ENCODE data around the gene USF2.

USF2 gene

DNA sequence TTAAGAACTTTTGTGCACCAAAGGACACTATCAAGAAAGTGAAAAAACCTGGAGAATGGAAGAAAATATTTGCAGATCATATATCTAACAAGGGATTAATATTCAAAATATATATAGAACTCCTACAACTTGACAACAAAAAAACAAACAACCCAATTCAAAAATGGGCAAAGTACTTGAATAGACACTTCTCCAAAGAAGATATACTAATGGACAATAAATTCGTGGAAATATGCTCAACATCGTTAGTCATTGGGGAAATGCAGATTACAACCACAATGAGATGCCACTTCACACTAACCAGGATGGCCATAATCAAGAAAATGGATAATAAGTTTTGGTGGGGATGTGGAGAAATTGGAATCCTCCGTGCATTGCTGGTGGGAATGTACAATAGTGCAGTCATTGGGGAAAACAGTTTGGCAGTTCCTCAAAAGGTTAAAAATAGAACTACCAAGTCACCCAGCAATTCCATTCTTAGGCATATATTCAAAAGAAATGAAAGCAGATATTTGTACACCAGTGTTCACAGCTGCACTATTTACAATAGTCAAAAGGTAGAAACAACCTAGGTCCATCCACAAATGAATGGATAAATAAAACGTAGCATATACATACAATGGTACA lies 22.2 kb upstream of the USF2 start:
- DNase-seq: no peak

- peak; percentile 53 to 72 for DNase-seq
These were observed 21.0 kb upstream of the USF2 start for GRCh38 chr19:35247526-35248309.

GRCh38 chr19:35248310-35249145 lies 20.2 kb upstream of the USF2 start, which contains the start of gene LSR:
Gene LSR, plus strand, starts transcription at chr19:35249002. Its CDS starts 21 bp downstream, at chr19:35249023.
- peak; percentile 63 to 79 for DNase-seq

GRCh38 chr19:35249146-35249847 lies 19.5 kb upstream of the USF2 start:
- DNase-seq: no peak

- DNase-seq: no peak
These were observed 18.7 kb upstream of the USF2 start for GRCh38 chr19:35249848-35250711.

GRCh38 chr19:35251456-35251855 lies 17.3 kb upstream of the USF2 start:
- DNase-seq: no peak

GRCh38 chr19:35253316-35254286 lies 15.2 kb upstream of the USF2 start:
- DNase-seq: no peak

GRCh38 chr19:35254341-35255297 lies 14.1 kb upstream of the USF2 start:
- no peak for DNase-seq

DNA sequence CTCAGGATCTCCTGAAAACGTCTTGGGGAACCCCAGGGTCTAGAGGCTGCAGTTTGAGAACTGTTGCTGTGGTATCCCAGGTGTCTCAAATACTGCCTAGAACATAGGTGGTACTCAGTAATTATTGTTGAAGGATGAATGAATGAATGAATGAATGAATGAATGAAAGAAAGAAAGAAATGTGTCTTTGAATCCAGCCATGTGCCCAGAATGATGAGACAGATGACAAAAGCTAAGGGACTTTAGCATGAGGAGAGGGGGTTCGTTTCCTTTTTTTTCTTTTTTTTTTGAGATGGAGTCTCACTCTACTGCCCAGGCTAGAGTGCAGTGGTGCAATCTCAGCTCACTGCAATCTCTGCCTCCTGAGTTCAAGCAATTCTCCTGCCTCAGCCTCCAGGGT lies 12.2 kb upstream of the USF2 start:
- no peak for DNase-seq

- no peak for DNase-seq
These were observed 11.7 kb upstream of the USF2 start for GRCh38 chr19:35257113-35257461.

DNA sequence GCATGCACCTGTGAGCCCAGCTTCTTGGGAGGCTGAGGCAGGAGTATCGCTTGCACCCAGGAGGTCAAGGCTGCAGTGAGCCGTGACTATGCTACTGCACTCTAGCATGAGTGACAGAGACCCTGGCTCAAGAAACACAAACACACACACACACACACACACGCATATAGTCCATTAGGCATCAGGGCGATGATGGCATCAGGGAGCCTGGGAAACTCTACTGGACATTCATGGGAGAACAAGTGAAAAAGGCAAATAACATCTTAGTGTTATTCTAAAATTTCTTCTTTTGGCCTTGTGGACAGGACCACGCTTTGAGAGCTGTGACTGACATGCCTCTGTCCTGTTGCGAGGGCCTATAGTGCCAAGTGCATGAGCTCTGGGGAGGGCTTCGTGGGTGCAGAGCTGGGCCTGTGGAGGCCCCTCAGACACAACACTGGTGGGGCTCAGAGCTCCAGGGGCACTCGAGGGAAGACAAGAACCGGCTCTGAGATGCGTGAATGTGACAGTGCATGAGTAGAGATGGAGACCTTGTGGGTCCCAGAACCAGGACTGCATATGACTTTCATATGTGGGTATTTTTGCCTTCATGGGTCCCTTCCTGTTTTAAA lies 8.0 kb upstream of the USF2 start:
- no peak for DNase-seq

- no peak for DNase-seq
These were observed 7.2 kb upstream of the USF2 start for GRCh38 chr19:35261356-35262100.

DNA sequence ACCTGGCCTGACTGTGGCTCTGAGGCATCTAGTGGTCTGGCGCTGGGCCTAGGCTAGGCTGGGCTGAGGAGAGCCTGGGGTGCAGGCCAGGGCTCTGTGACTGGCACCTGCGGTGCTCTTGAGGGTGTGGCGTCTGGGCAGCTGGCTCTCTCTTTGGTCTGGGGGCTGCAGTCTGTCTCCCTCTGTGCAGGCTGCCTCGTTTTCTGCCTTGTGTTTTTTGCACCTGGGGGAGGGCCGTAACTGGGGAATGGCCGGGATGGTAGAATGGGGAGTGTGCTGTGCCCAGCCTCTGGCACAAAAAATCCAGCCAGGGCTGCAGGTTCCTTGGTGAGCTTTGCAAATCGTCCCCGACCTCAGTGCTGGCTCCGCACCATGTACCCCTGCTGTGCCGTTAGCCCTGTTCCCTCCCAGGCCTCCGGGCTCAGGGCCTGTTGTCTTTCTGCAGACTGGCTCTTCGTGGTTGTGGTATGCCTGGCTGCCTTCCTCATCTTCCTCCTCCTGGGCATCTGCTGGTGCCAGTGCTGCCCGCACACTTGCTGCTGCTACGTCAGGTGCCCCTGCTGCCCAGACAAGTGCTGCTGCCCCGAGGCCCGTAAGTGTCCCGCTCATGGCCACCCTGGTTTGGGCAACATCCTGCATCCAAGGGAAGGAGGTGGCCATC lies 6.5 kb upstream of the USF2 start:
- no peak for DNase-seq

DNA sequence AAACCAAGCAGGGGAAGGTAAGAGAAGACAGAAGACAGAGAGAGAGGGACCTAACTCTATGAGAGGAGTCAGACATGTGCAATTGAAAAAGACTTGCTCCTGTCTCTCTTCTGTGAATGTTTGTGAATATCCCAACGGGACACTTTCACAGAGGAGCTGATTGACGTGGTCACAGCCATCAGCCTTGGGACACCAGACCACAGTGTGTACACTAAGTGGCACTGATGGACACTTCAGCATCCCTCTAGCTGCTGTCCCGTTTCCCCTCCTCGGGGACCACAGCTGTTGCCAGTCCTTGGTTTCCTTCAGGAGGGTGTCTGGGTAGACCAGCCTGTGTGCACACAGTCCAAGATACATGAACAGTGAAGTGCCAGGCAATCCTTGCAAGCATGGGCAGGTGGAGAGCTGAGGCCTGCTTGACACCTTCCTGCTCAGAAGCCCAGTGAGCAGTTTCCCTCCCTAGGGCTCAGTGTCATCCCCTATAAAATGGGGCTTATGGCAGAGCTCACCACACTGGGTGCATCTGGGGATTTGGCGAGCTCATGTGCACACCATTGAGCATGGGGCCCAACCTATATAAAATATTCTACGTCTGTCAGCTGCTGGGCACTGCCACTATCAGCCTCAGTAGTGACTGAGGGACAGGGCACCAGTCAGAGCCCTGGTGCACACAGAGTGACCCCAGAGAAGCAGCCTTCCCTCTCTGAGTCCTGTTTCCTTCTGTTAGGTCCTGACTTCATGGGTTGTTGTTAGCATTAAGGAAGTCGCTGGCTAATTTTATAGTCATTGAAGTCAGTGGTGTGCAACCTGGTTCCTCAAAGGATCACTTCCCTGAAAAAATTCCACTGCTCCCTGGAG lies 4.3 kb upstream of the USF2 start:
- DNase-seq: no peak

DNA sequence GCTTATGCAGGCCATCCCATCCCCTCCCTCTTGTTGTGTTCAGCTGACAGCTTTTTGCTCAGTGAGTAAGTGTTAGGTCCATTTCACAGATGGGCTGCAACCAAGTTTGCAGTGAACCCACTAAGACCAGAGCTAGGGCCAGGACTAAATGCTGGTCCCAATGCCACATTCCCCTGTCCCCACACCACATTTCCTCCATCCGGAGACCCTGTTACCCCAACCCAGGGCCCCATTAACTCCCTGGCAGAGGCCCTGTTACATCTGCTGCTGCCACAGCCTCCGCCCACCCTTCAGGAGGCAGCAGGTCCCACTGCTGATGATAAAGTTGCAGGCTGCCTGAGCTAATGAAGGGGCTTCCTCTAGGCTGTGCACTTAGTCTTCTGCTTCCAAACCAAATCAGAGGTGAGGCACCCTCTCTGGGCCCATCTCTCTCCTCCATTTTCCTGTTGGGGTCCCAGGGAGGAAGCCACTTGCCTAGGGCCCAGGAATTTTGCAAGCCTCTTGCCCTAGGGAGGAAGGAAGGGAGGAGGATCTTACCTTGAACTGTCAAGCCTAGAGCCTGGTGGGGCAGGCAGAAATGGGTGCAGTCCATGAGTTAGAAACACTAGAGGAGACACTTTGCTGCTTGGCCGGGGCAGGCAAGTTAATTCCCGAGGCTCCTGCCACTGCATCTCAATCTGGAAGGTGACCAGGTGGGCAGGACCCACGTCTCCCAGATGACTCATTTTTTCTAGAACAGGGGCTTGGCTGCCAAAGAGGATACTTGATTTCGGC lies 3.4 kb upstream of the USF2 start:
- DNase-seq: no peak

Measured in SW 1271 (cell line).